RPMI8226 (cell line): ENCODE data around the gene HES1.
"Not testable (repeated sequence)": the region's sequence is repeated elsewhere in the genome, so short reads cannot be mapped to it uniquely, and the experiment has no call there.

ENCODE experiments used
- DNase-seq: peaks from one replicate; pipeline ENCODE4 v3.0.0-alpha.2; 2015

HES1 gene

GRCh38 chr3:194128919-194129295 is 7.0 kb upstream of the HES1 start:
- DNase-seq: not testable (repeated sequence)

- no peak for DNase-seq
Measured at GRCh38 chr3:194129581-194130133, 6.3 kb upstream of the HES1 start.

- no peak for DNase-seq
Measured at GRCh38 chr3:194130188-194130587, 5.8 kb upstream of the HES1 start.

GRCh38 chr3:194130807-194131589 is 5.0 kb upstream of the HES1 start:
- DNase-seq: peak; percentile 53

GRCh38 chr3:194132465-194133286 is 3.3 kb upstream of the HES1 start:
- DNase-seq: no peak

GRCh38 chr3:194133661-194134230 is 2.2 kb upstream of the HES1 start:
- DNase-seq: no peak

- peak; percentile 81 for DNase-seq
Measured at GRCh38 chr3:194134231-194134756, 1.7 kb upstream of the HES1 start.

GRCh38 chr3:194134757-194135515 is 1.0 kb upstream of the HES1 start:
- peak; percentile 96 for DNase-seq

- DNase-seq: no peak
Measured at GRCh38 chr3:194135516-194135805, 487 bp upstream of the HES1 start.

GRCh38 chr3:194136519-194137007 is 615 bp downstream of the HES1 start:
- DNase-seq: no peak

- peak; percentile 33 for DNase-seq
Measured at GRCh38 chr3:194137008-194137505, 1.1 kb downstream of the HES1 start.

- peak; percentile 73 for DNase-seq
Measured at GRCh38 chr3:194137506-194138474, 1.8 kb downstream of the HES1 start.

- DNase-seq: no peak
Measured at GRCh38 chr3:194138732-194139070, 2.8 kb downstream of the HES1 start.

- DNase-seq: peak; percentile 57
Measured at GRCh38 chr3:194139071-194139813, 3.3 kb downstream of the HES1 start.

- peak; percentile 6 for DNase-seq
Measured at GRCh38 chr3:194139814-194140391, 4.0 kb downstream of the HES1 start.

- peak; percentile 30 for DNase-seq
Measured at GRCh38 chr3:194140520-194141414, 4.8 kb downstream of the HES1 start.

GRCh38 chr3:194141415-194142155 is 5.6 kb downstream of the HES1 start:
- DNase-seq: peak; percentile 91
